IMR-90 (cell line): Measurements from ENCODE around the gene ZCCHC24. TPM values are rescaled to one million over a fixed set of nuclear protein-coding genes. Genes with fewer than 3 reads are reported as not detected.

Source experiments
- ATAC-seq: fragments of 200-7000 bp; cut with Tn5 transposase; 2 replicates; pipeline ENCODE4 v1.9.1; 2020; ENCODE audit warnings: low read depth, mild to moderate bottlenecking, moderate library complexity
- BruUV-seq: library from RNA; stranded (reverse); fragments of 400-500 nt; replicated peaks from 2 replicates; lab custom pipeline; 2021; lab: Mats Ljungman, UMichigan
- CTCF ChIA-PET: fragments of 300-600 bp; formaldehyde crosslinking; extraction: SDS; loops from one replicate; lab custom pipeline; 2021; ENCODE audit warnings: antibody characterized with exemption; lab: Yijun Ruan, JAX
- POLR2A ChIA-PET: fragments of 300-600 bp; sonication (Branson Sonifier 250); formaldehyde crosslinking; loops from one replicate; lab custom pipeline; 2022; ENCODE audit warnings: antibody characterized with exemption; ENCODE audit not compliant: unreplicated experiment; lab: Charles Lee
- DNase-seq: peaks from one replicate; pipeline ENCODE4 v3.0.0; 2013
- H2AFZ ChIP-seq: replicated peaks from 2 replicates; pipeline ENCODE3; 2013; ENCODE audit warnings: low read length, mild to moderate bottlenecking; ENCODE audit not compliant: poor library complexity
- H2AK5ac ChIP-seq: 2 replicates; pipeline ENCODE4 v1.6.1; 2013; ENCODE audit warnings: low read depth, low read length, inconsistent platforms
- H2AK9ac ChIP-seq: replicated peaks from 2 replicates; pipeline ENCODE3; 2013; ENCODE audit warnings: mild to moderate bottlenecking, low read depth, low read length, moderate library complexity; ENCODE audit not compliant: poor library complexity
- H2BK120ac ChIP-seq: 2 replicates; pipeline ENCODE4 v1.6.1; 2013; ENCODE audit warnings: low read depth, low read length, inconsistent platforms
- H2BK15ac ChIP-seq: 3 replicates; pipeline ENCODE4 v1.6.1; 2013; ENCODE audit warnings: low read depth, low read length, inconsistent platforms
- H2BK20ac ChIP-seq: 2 replicates; pipeline ENCODE4 v1.6.1; 2013; ENCODE audit warnings: low read depth, mild to moderate bottlenecking, inconsistent platforms, low read length, moderate library complexity
- H2BK5ac ChIP-seq: 2 replicates; pipeline ENCODE4 v1.6.1; 2013; ENCODE audit warnings: mild to moderate bottlenecking, low read depth, low read length, inconsistent platforms; ENCODE audit not compliant: poor library complexity, severe bottlenecking
- H3K14ac ChIP-seq: replicated peaks from 2 replicates; pipeline ENCODE4 v1.6.1; 2013; ENCODE audit warnings: low read depth, low read length, inconsistent platforms
- H3K18ac ChIP-seq: 2 replicates; pipeline ENCODE4 v1.6.1; 2013; ENCODE audit warnings: low read depth, low read length, control low read depth
- H3K23ac ChIP-seq: 2 replicates; pipeline ENCODE4 v1.6.1; 2013; ENCODE audit warnings: low read depth, low read length, inconsistent platforms
- H3K27ac ChIP-seq: 2 replicates; pipeline ENCODE4 v1.5.1; 2013; ENCODE audit warnings: mild to moderate bottlenecking, control low read depth, low read length; ENCODE audit not compliant: insufficient read depth
- H3K27me3 ChIP-seq: 2 replicates; pipeline ENCODE4 v1.6.1; 2013; ENCODE audit warnings: low read length; ENCODE audit not compliant: control insufficient read depth, insufficient read depth
- H3K36me3 ChIP-seq: 2 replicates; pipeline ENCODE4 v1.6.1; 2013; ENCODE audit warnings: low read length, mixed read lengths; ENCODE audit not compliant: control insufficient read depth, insufficient read depth
- H3K4ac ChIP-seq: 2 replicates; pipeline ENCODE4 v1.6.1; 2013; ENCODE audit warnings: low read depth, low read length, inconsistent platforms
- H3K4me1 ChIP-seq: 2 replicates; pipeline ENCODE4 v1.6.1; 2013; ENCODE audit warnings: low read length, mixed read lengths; ENCODE audit not compliant: control insufficient read depth, insufficient read depth
- H3K4me2 ChIP-seq: 2 replicates; pipeline ENCODE4 v1.6.1; 2013; ENCODE audit warnings: low read depth, mild to moderate bottlenecking, control low read depth, low read length, moderate library complexity
- H3K4me3 ChIP-seq: 2 replicates; pipeline ENCODE4 v1.5.1; 2013; ENCODE audit warnings: low read depth, mild to moderate bottlenecking, control low read depth, low read length, moderate library complexity; ENCODE audit not compliant: insufficient read depth
- H3K56ac ChIP-seq: 2 replicates; pipeline ENCODE4 v1.6.1; 2013; ENCODE audit warnings: low read length, inconsistent platforms; ENCODE audit not compliant: insufficient read depth; ENCODE audit errors: extremely low read depth
- H3K79me1 ChIP-seq, 2 experiments: 2 replicates each; pipeline ENCODE4 v1.6.1; 2013; ENCODE audit warnings: low read length in 2 of 2, inconsistent platforms in 1 of 2, low read depth in 1 of 2
- H3K9ac ChIP-seq: 2 replicates; pipeline ENCODE4 v1.6.1; 2013; ENCODE audit warnings: low read depth, low read length, control low read depth
- H3K9me1 ChIP-seq: 2 replicates; pipeline ENCODE4 v1.6.1; 2013; ENCODE audit warnings: low read length, inconsistent platforms; ENCODE audit not compliant: insufficient read depth
- H3K9me3 ChIP-seq: 2 replicates; pipeline ENCODE4 v1.6.1; 2013; ENCODE audit warnings: low read length; ENCODE audit not compliant: control insufficient read depth, insufficient read depth
- H4K20me1 ChIP-seq: 2 replicates; pipeline ENCODE4 v1.6.1; 2013; ENCODE audit warnings: low read length, inconsistent platforms; ENCODE audit not compliant: insufficient read depth
- H4K5ac ChIP-seq: 2 replicates; pipeline ENCODE4 v1.6.1; 2013; ENCODE audit warnings: mild to moderate bottlenecking, low read depth, low read length, control low read depth
- H4K8ac ChIP-seq, 2 experiments: 2 replicates each; pipeline ENCODE4 v1.6.1; 2013; ENCODE audit warnings: low read depth in 2 of 2, low read length in 2 of 2, control low read depth in 1 of 2, inconsistent platforms in 1 of 2
- H4K91ac ChIP-seq: 2 replicates; pipeline ENCODE4 v1.6.1; 2013; ENCODE audit warnings: low read depth, low read length, inconsistent platforms; ENCODE audit not compliant: insufficient read depth
- CEBPB ChIP-seq: IDR thresholded peaks from 2 replicates; pipeline ENCODE4 v1.6.1; 2012; ENCODE audit warnings: low read depth, low read length, improper control_type of control experiment
- MAZ ChIP-seq: IDR thresholded peaks from 2 replicates; pipeline ENCODE4 v1.6.1; 2012; ENCODE audit warnings: low read depth, mild to moderate bottlenecking, low read length, improper control_type of control experiment, moderate library complexity, borderline replicate concordance
- MXI1 ChIP-seq: IDR thresholded peaks from 2 replicates; pipeline ENCODE4 v1.6.1; 2012; ENCODE audit warnings: low read depth, mild to moderate bottlenecking, low read length, moderate library complexity, borderline replicate concordance
- RAD21 ChIP-seq: IDR thresholded peaks from 2 replicates; pipeline ENCODE4 v1.6.1; 2012; ENCODE audit warnings: low read length, improper control_type of control experiment
- RCOR1 ChIP-seq: IDR thresholded peaks from 2 replicates; pipeline ENCODE4 v1.6.1; 2012; ENCODE audit warnings: mild to moderate bottlenecking, low read length, improper control_type of control experiment; ENCODE audit not compliant: insufficient replicate concordance
- WGBS, 2 experiments: methylation state at CpG; one replicate each; pipeline versions ENCODE4 v1.1.5 to v1.1.7; 2013; ENCODE audit warnings: missing lambda C conversion rate in 2 of 2; ENCODE audit not compliant: insufficient read length in 1 of 2; ENCODE audit errors: extremely low coverage in 2 of 2; 5-methylcytosine and 5-hydroxymethylcytosine counted together
- dilution Hi-C: fragments of 300-500 bp; cut with HindIII; formaldehyde crosslinking; loops from one replicate; pipeline ENCODE4 v1.14.3; 2018; ENCODE audit warnings: low sequenced_read_pairs; ENCODE audit not compliant: unreplicated experiment
- in situ Hi-C: fragments of 300-500 bp; cut with MboI; formaldehyde crosslinking; loops from 3 replicates; pipeline ENCODE4 v1.14.3; 2019; ENCODE audit warnings: low sequenced_read_pairs, inconsistent platforms, mixed read lengths
- intact Hi-C: fragments of 100-400 bp; cut with micrococcal nuclease; formaldehyde crosslinking; loops from 2 replicates; pipeline ENCODE4 v1.10.0; 2022
- polyA plus RNA-seq, 3 experiments: library from polyadenylated mRNA; depleted of rRNA; stranded (reverse); fragments of >200 nt; gene quantifications; 2 replicates each; pipeline ENCODE4 v1.2.3, GENCODE V29; 2012; ENCODE audit warnings: low replicate concordance in 1 of 3
- total RNA-seq: library from RNA; depleted of rRNA; stranded (reverse); fragments of >200 nt; gene quantifications from 2 replicates; pipeline ENCODE4 v1.2.3, GENCODE V29; 2012
- TF ChIP-seq, protein P1 (sequence below): fragments of 150-350 bp; IDR thresholded peaks from 2 replicates; pipeline ENCODE4 v1.6.1; 2017; ENCODE audit warnings: mild to moderate bottlenecking, antibody characterized with exemption, low read length, low read depth

ZCCHC24 gene
- total and polyA plus RNA-seq, 2 of the 4 experiments (the other 2 are of a cell fraction), result 15.1 to 25.9 TPM

DNA sequence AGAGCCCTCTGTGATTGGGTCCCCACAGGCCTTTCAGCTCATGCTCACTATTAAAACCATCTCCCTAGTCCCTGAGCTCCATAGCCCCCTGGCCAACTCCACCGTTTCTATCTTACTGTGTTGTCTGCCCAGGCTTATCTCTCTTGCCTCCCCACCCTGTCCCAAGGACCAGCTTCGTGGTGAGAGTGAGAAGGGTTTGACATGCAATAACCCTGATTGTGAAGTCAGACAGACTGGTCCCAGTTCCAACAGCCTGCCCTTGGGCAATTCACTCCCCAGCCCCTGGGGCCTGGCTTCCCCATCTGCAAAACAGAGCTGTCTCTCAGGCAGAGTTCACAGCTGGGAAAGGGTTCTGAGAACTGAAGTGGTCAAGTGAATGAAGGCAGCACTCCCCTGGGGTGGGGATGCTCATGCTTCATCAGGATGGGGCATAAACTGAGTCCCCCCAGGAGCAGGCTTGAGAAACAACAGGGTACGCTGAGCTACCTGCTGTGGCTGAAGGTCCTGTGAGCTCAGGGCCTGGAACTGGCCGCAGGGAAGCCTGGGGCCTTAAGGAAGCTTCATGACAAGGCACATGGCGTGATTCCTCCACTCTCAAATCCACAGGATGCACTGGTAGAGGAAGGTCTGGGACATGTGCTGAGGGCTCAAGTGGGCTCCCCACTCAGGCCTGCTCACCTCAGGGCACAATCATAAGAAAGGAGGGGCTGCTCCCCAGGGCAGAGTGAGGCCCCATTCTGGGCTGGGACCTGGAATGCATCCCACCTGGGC, 100.0 kb downstream of the ZCCHC24 start:
- no TSS peak for BruUV-seq
- Histone ChIP-seq H3K23ac (no peak overlapping the region), H3K14ac (no peak overlapping the region), H2BK120ac (no peak overlapping the region), H2AFZ (no peak overlapping the region), H3K4me1 (peaks cover 15% of the 10 kb centered on the region), H3K4ac (no peak overlapping the region; the same call in 1 of the 2 replicates), H2BK15ac (no peak overlapping the region), H3K18ac (no peak overlapping the region), H2BK20ac (no peak overlapping the region), H2BK5ac (no peak overlapping the region), H3K27ac (no peak overlapping the region), H4K20me1 (peaks cover 23% of the 10 kb centered on the region), H2AK9ac (no peak overlapping the region), H3K4me3 (no peak overlapping the region), H4K8ac (no peak overlapping the region), H3K4me2 (no peak overlapping the region), H3K79me1 (peaks cover 17 to 28% of the 10 kb centered on the region in 2 experiments; a peak in 3 of 4 replicates), H3K9ac (no peak overlapping the region), H3K36me3 (peaks cover 12% of the 10 kb centered on the region), H3K27me3 (no peaks in the 10 kb centered on the region), H3K56ac (no peak overlapping the region), H3K9me3 (no peaks in the 10 kb centered on the region), H3K9me1 (peaks cover 22% of the 10 kb centered on the region), H4K91ac (no peak overlapping the region), H4K5ac (no peak overlapping the region), H2AK5ac (peak overlapping the region; percentile 22; the same call in 1 of the 2 replicates)
- in situ Hi-C loops, result no loop called here
- TF ChIP-seq, protein P1, sequence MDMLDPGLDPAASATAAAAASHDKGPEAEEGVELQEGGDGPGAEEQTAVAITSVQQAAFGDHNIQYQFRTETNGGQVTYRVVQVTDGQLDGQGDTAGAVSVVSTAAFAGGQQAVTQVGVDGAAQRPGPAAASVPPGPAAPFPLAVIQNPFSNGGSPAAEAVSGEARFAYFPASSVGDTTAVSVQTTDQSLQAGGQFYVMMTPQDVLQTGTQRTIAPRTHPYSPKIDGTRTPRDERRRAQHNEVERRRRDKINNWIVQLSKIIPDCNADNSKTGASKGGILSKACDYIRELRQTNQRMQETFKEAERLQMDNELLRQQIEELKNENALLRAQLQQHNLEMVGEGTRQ, result no peak
- no peak for TF ChIP-seq MXI1
- TF ChIP-seq MAZ, result no peak
- TF ChIP-seq RCOR1, result no peak
- TF ChIP-seq RAD21, result no peak
- TF ChIP-seq CEBPB, result no peak
- no peak for DNase-seq
- ATAC-seq, result no peak
- dilution Hi-C loops, result no loop called here
- no CpG with 5 or more reads among the region's 5 CpGs for WGBS, 2 experiments
- intact Hi-C loops, result no loop called here
- ChIA-PET CTCF (interaction anchor here (0.6 to 1.4 kb wide), 3 partner anchors 12 to 21 kb away, joined by 3 to 4 read pairs (median 4); no protein-coding TSS in a partner anchor), POLR2A (no interaction called here)
